GM18505 (cell line): ENCODE data around the gene CD99.
A peak's percentile ranks its signal among the peaks of the same experiment; 100 is the strongest.

Experiments used
- ATAC-seq: cut with Tn5 transposase; IDR thresholded peaks from one replicate; pipeline ENCODE4 v1.9.1; 2021; ENCODE audit not compliant: unreplicated experiment
- POLR2A ChIP-seq: IDR thresholded peaks from 4 replicates; pipeline ENCODE4 v1.6.1; 2011; ENCODE audit warnings: borderline replicate concordance; ENCODE audit not compliant: insufficient read depth, insufficient read length; ENCODE audit errors: extremely low read depth

Gene CD99

GRCh38 chrX:2698604-2699003 is 7.5 kb downstream of the CD99 start:
- ATAC-seq = no peak
- no peak for TF ChIP-seq POLR2A

GRCh38 chrX:2699959-2700358 is 8.9 kb downstream of the CD99 start:
- TF ChIP-seq POLR2A = no peak
- no peak for ATAC-seq

- no peak for TF ChIP-seq POLR2A
- ATAC-seq = no peak
These were observed 9.6 kb downstream of the CD99 start for GRCh38 chrX:2700405-2701320.

GRCh38 chrX:2701600-2701999 is 10.5 kb downstream of the CD99 start:
- ATAC-seq = peak; percentile 31
- no peak for TF ChIP-seq POLR2A

- no peak for TF ChIP-seq POLR2A
- ATAC-seq = no peak
These were observed 12.9 kb downstream of the CD99 start for GRCh38 chrX:2703991-2704369.

- no peak for ATAC-seq
- no peak for TF ChIP-seq POLR2A
These were observed 14.1 kb downstream of the CD99 start for GRCh38 chrX:2705046-2705832.

GRCh38 chrX:2707334-2707760 is 16.3 kb downstream of the CD99 start:
- no peak for TF ChIP-seq POLR2A
- peak; percentile 94 for ATAC-seq

GRCh38 chrX:2708021-2708420 is 16.9 kb downstream of the CD99 start:
- no peak for ATAC-seq
- no peak for TF ChIP-seq POLR2A

- ATAC-seq = no peak
These were observed 17.6 kb downstream of the CD99 start for GRCh38 chrX:2708592-2709188.

GRCh38 chrX:2709556-2709955 is 18.5 kb downstream of the CD99 start:
- TF ChIP-seq POLR2A = no peak
- ATAC-seq = no peak

More at GRCh38 chrX:2708592-2709188, 17.6 kb downstream of the CD99 start:
- no peak for TF ChIP-seq POLR2A

GRCh38 chrX:2710041-2710840 is 19.1 kb downstream of the CD99 start:
- ATAC-seq = no peak
- TF ChIP-seq POLR2A = no peak

- TF ChIP-seq POLR2A = no peak
- ATAC-seq = no peak
These were observed 20.3 kb downstream of the CD99 start for GRCh38 chrX:2711441-2711840.

- TF ChIP-seq POLR2A = no peak
- ATAC-seq = no peak
These were observed 21.3 kb downstream of the CD99 start for GRCh38 chrX:2712428-2712827.
